Naive thymus-derived CD8-positive, alpha-beta T cell (primary cell): Measurements from ENCODE around the gene FAM50B. TPM values are rescaled to one million over a fixed set of nuclear protein-coding genes. Genes with fewer than 3 reads are reported as not detected.

Source experiments
- ATAC-seq, 2 donors: fragments of 150-1000 bp; cut with Tn5 transposase in 1 of 2; sonication (Bioruptor Pico), chemical (Tn5 transposase) in 1 of 2; 1 replicate in 1 of 2; 2 replicates in 1 of 2; pipeline ENCODE4 v1.10.0; 2021; ENCODE audit warnings: mild to moderate bottlenecking in 2 of 2, moderate library complexity in 2 of 2
- POLR2A ChIA-PET: fragments of 350-600 bp; sonication (Branson Sonifier 250); formaldehyde crosslinking; loops from one replicate; lab custom pipeline; 2021; ENCODE audit warnings: antibody characterized with exemption; lab: Charles Lee
- DNase-seq, 10 donors: peaks; one replicate each; pipeline versions ENCODE4 v3.0.0 to v3.0.0-alpha.2; 2020 to 2022
- H3K27ac Mint-ChIP-seq, 10 donors: one replicate each; pipeline ENCODE4 v1.8.0; 2020 to 2022; ENCODE audit warnings: mild to moderate bottlenecking in 10 of 10, mixed read lengths in 10 of 10, moderate library complexity in 4 of 10, inconsistent platforms in 1 of 10
- H3K27me3 Mint-ChIP-seq, 5 donors: one replicate each; pipeline ENCODE4 v1.8.0; 2021 to 2022; ENCODE audit warnings: mixed read lengths in 5 of 5
- H3K36me3 Mint-ChIP-seq, 3 donors: one replicate each; pipeline ENCODE4 v1.8.0; 2020 to 2022; ENCODE audit warnings: mixed read lengths in 3 of 3, mild to moderate bottlenecking in 2 of 3, inconsistent platforms in 1 of 3
- H3K4me1 Mint-ChIP-seq, 4 donors: one replicate each; pipeline ENCODE4 v1.8.0; 2021 to 2022; ENCODE audit warnings: mixed read lengths in 4 of 4
- H3K4me3 Mint-ChIP-seq, 10 donors: one replicate each; pipeline ENCODE4 v1.8.0; 2020 to 2022; ENCODE audit warnings: mild to moderate bottlenecking in 10 of 10, mixed read lengths in 10 of 10, moderate library complexity in 6 of 10, inconsistent platforms in 1 of 10
- H3K9me3 Mint-ChIP-seq, 9 donors: one replicate each; pipeline ENCODE4 v1.8.0; 2020 to 2022; ENCODE audit warnings: mixed read lengths in 9 of 9, mild to moderate bottlenecking in 3 of 9, inconsistent platforms in 1 of 9, moderate library complexity in 1 of 9
- polyA plus RNA-seq, 3 donors: library from polyadenylated mRNA; unstranded; fragments of 300-500 nt; fragmentation: Illumina TruSeq; gene quantifications; one replicate each; pipeline ENCODE4 v1.2.3, GENCODE V29; 2021
- total RNA-seq, 8 experiments: library from RNA in 2 of 8; stranded (reverse) in 2 of 8; gene quantifications; one replicate each; pipeline ENCODE4 v1.2.3 and lab custom pipeline; 2021 to 2026

FAM50B gene
- total and polyA plus RNA-seq, 5 experiments from 2014 or later, result 2.7 to 12.7 (median 11.5) TPM

DNA sequence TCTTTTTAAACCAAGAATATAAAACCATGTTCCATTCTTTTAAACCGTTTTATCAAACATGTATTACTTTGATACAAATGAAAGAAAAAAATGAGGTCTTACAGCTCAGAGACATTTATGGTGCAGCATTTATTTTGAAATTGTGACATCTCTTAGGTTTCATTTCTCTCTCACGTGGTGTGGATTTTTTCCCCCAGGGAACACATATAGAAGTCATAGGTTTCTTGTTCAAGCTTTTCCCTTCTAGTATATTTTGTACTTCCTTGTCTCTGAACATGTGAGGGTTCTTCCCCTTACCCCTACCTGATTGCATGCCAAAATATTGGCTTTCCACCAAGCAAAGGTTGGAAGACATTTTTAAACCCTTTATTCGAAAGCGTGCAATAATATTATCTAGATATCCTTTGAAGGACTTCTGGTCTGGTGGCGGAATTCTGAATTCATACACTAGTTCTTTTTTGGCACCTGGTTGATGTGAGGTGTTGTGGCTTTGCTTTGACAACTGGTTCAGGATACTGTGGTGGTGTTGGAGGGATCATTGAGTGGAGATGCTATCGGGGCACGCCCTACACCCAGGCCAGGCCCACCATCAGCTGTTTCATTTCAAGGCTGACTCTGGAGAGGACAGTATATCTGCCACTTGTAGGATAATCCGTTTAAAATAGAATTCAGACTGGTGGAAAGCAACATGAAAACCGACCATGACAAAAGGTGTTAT is 5.6 kb upstream of the FAM50B start:
- peaks cover 0 to 2% (median 0%) of the 10 kb centered on the region in 9 donors for H3K9me3 Mint-ChIP-seq
- no peak overlapping the region for H3K4me3 Mint-ChIP-seq
- no peaks in the 10 kb centered on the region for H3K36me3 Mint-ChIP-seq
- DNase-seq (no peak), ATAC-seq (no peak)
- H3K27me3 Mint-ChIP-seq, result peaks cover 0 to 5% (median 2%) of the 10 kb centered on the region in 5 donors
- peaks cover 0 to 10% (median 3%) of the 10 kb centered on the region in 4 donors for H3K4me1 Mint-ChIP-seq
- H3K27ac Mint-ChIP-seq, result no peak overlapping the region
- POLR2A ChIA-PET, result no interaction called here

- Mint-ChIP-seq H3K27ac (no peak overlapping the region), H3K4me3 (no peak overlapping the region), H3K27me3 (no peaks in the 10 kb centered on the region), H3K36me3 (no peaks in the 10 kb centered on the region), H3K9me3 (peaks cover 0 to 5% (median 0%) of the 10 kb centered on the region in 9 donors), H3K4me1 (peaks cover 0 to 13% (median 6%) of the 10 kb centered on the region in 4 donors)
- POLR2A ChIA-PET, result no interaction called here
- ATAC-seq (no peak), DNase-seq (no peak)
Measured at GRCh38 chr6:3844097-3844463, 5.1 kb upstream of the FAM50B start.

- POLR2A ChIA-PET, result interaction anchor here (1.2 kb wide), 1 partner anchor 174 kb away, joined by 3 read pairs; a partner anchor contains a TSS
- Mint-ChIP-seq H3K27ac (peak overlapping the region in 4 of 10 donors; percentile 12 to 76 (median 28)), H3K4me3 (peak overlapping the region in 2 of 10 donors; percentile 15 to 20), H3K27me3 (no peaks in the 10 kb centered on the region), H3K4me1 (peaks cover 0 to 13% (median 6%) of the 10 kb centered on the region in 4 donors), H3K36me3 (no peaks in the 10 kb centered on the region), H3K9me3 (peaks cover 0 to 12% (median 0%) of the 10 kb centered on the region in 9 donors)
- no peak for DNase-seq
- no peak for ATAC-seq
Measured at GRCh38 chr6:3847521-3847920, 1.7 kb upstream of the FAM50B start.

DNA sequence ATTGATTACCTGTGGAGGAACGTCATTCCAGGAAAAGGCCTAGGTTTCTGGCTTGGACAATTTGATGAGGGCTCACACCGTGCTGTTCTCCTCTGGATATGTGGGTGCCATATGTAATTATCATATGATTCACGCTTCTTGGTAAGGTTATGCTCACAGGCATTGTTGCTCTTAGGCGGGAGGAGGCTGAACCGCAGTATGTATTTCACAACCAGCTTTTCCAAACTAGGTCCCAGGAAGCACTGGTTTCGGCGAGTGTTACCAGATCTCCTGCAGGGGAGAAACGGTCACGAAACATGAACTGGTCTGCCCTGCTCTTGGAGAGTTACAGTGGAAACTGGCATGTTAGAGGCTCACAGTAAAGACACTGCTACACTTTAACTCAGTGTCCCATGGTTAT is 793 bp upstream of the FAM50B start:
- Mint-ChIP-seq H3K4me1 (peaks cover 0 to 13% (median 6%) of the 10 kb centered on the region in 4 donors), H3K36me3 (peaks cover 0 to 4% (median 0%) of the 10 kb centered on the region in 3 donors), H3K9me3 (peaks cover 0 to 13% (median 0%) of the 10 kb centered on the region in 9 donors), H3K27me3 (no peaks in the 10 kb centered on the region), H3K4me3 (peak overlapping the region; percentile 70 to 91 (median 81)), H3K27ac (peak overlapping the region in 9 of 10 donors; percentile 40 to 94 (median 87))
- no peak for ATAC-seq
- POLR2A ChIA-PET, result interaction anchor here (0.7 to 2.4 kb wide), 8 partner anchors 8 to 288 kb away, joined by 3 to 16 read pairs (median 5); partner anchors contain the start of gene ECI2
- no peak for DNase-seq

- DNase-seq (peak in 1 of 10 donors; percentile 21), ATAC-seq (peak in 1 of 2 donors; percentile 12)
- Mint-ChIP-seq H3K9me3 (peaks cover 0 to 13% (median 0%) of the 10 kb centered on the region in 9 donors), H3K4me3 (peak overlapping the region; percentile 70 to 91 (median 81)), H3K4me1 (peaks cover 0 to 13% (median 6%) of the 10 kb centered on the region in 4 donors), H3K36me3 (peaks cover 0 to 7% (median 0%) of the 10 kb centered on the region in 3 donors), H3K27ac (peak overlapping the region in 9 of 10 donors; percentile 66 to 89 (median 81)), H3K27me3 (no peaks in the 10 kb centered on the region)
- POLR2A ChIA-PET, result interaction anchor here (1.0 to 2.4 kb wide), 8 partner anchors 9 to 286 kb away, joined by 3 to 16 read pairs (median 4); a partner anchor contains a TSS
Measured at GRCh38 chr6:3849681-3850450, 693 bp downstream of the FAM50B start.

- POLR2A ChIA-PET, result interaction anchor here (2.4 kb wide), 1 partner anchor 168 kb away, joined by 14 read pairs; no protein-coding TSS in a partner anchor
- no peaks in the 10 kb centered on the region for H3K27me3 Mint-ChIP-seq
- no peak for ATAC-seq
- no peak for DNase-seq
- peak overlapping the region in 5 of 10 donors; percentile 15 to 35 (median 24) for H3K27ac Mint-ChIP-seq
- peaks cover 0 to 13% (median 6%) of the 10 kb centered on the region in 4 donors for H3K4me1 Mint-ChIP-seq
- H3K36me3 Mint-ChIP-seq, result peaks cover 0 to 7% (median 0%) of the 10 kb centered on the region in 3 donors
- H3K4me3 Mint-ChIP-seq, result peak overlapping the region in 4 of 10 donors; percentile 14 to 32 (median 26)
- H3K9me3 Mint-ChIP-seq, result peaks cover 0 to 13% (median 0%) of the 10 kb centered on the region in 9 donors
Measured at GRCh38 chr6:3850451-3851203, 1.5 kb downstream of the FAM50B start.

GRCh38 chr6:3851839-3852238 is 2.7 kb downstream of the FAM50B start:
- H3K27me3 Mint-ChIP-seq, result no peaks in the 10 kb centered on the region
- no peak for ATAC-seq
- POLR2A ChIA-PET, result no interaction called here
- H3K4me3 Mint-ChIP-seq, result no peak overlapping the region
- H3K4me1 Mint-ChIP-seq, result peaks cover 0 to 13% (median 6%) of the 10 kb centered on the region in 4 donors
- no peak overlapping the region for H3K27ac Mint-ChIP-seq
- H3K9me3 Mint-ChIP-seq, result peaks cover 0 to 13% (median 0%) of the 10 kb centered on the region in 9 donors
- DNase-seq, result no peak
- peaks cover 0 to 7% (median 0%) of the 10 kb centered on the region in 3 donors for H3K36me3 Mint-ChIP-seq

DNA sequence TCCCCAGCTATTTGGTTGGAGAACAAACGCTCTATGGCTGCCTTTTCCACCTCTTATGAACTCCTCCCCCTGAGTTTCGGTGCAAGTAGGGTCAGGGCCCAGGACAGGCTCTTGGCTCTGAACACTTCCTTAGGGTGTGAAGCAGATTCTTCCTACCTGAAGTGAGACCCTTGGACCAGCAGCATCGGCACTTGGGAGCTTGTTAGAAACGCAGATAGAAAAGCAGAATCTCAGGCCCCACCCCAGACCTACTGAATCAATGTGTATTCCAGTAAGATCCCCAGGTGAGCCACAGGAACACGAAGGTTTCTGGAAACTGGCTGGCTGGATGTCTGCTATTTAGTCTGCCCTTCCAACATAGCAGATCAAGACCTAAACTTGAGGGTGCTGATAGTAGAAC is 3.2 kb downstream of the FAM50B start:
- no peak overlapping the region for H3K27ac Mint-ChIP-seq
- H3K4me1 Mint-ChIP-seq, result peaks cover 0 to 13% (median 6%) of the 10 kb centered on the region in 4 donors
- no peak overlapping the region for H3K4me3 Mint-ChIP-seq
- no peaks in the 10 kb centered on the region for H3K27me3 Mint-ChIP-seq
- H3K36me3 Mint-ChIP-seq, result peaks cover 0 to 7% (median 0%) of the 10 kb centered on the region in 3 donors
- POLR2A ChIA-PET, result no interaction called here
- ATAC-seq (no peak), DNase-seq (no peak)
- peaks cover 0 to 13% (median 0%) of the 10 kb centered on the region in 9 donors for H3K9me3 Mint-ChIP-seq

DNA sequence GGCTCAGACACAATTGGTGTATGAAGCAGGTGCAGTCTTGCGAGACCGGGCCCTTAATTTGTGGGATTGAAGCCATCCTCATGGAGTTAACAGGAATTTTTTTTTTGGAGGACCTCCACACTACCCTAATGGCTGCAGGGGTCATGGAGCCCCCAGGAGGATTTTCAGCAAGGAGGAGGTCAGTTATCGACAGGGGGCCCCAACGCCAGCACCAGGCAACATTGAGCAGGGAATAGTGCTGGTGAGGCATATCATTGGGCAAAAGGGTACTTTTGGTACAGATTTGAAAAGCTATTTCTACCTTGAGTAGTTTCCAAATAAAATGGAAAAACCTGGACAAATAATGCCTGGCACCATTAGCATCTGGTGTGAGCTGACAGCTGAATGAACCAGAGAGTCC is 6.7 kb downstream of the FAM50B start:
- Mint-ChIP-seq H3K4me3 (no peak overlapping the region), H3K27ac (no peak overlapping the region), H3K9me3 (peaks cover 4 to 20% (median 9%) of the 10 kb centered on the region in 9 donors), H3K27me3 (peaks cover 0 to 5% (median 3%) of the 10 kb centered on the region in 5 donors), H3K4me1 (no peaks in the 10 kb centered on the region), H3K36me3 (peaks cover 0 to 8% (median 7%) of the 10 kb centered on the region in 3 donors)
- POLR2A ChIA-PET, result no interaction called here
- DNase-seq (no peak), ATAC-seq (no peak)

DNA sequence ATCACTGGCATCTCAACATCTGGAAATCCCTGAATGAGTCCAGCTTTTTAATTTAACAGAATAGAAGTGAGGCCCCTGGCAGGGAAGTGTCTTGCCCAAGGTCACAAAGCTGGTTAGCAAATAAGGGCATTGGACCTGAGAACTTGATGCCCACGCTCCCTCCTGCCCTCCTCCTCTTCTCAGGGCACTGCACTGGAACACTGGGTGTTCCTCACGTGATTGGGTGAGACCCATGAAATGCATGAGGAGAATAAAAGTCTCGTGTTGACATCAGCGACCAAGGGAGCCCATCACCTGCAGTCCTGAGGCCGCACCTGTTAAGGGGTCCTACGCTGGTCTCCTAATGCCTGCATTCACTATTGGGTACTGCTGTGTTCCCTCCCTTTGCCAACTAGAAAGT is 7.4 kb downstream of the FAM50B start:
- DNase-seq (no peak), ATAC-seq (no peak)
- no peaks in the 10 kb centered on the region for H3K4me1 Mint-ChIP-seq
- H3K4me3 Mint-ChIP-seq, result no peak overlapping the region
- H3K27me3 Mint-ChIP-seq, result peaks cover 0 to 7% (median 4%) of the 10 kb centered on the region in 5 donors
- no peak overlapping the region for H3K27ac Mint-ChIP-seq
- H3K9me3 Mint-ChIP-seq, result peaks cover 8 to 27% (median 12%) of the 10 kb centered on the region in 9 donors
- POLR2A ChIA-PET, result no interaction called here
- H3K36me3 Mint-ChIP-seq, result peaks cover 0 to 15% (median 7%) of the 10 kb centered on the region in 3 donors

DNA sequence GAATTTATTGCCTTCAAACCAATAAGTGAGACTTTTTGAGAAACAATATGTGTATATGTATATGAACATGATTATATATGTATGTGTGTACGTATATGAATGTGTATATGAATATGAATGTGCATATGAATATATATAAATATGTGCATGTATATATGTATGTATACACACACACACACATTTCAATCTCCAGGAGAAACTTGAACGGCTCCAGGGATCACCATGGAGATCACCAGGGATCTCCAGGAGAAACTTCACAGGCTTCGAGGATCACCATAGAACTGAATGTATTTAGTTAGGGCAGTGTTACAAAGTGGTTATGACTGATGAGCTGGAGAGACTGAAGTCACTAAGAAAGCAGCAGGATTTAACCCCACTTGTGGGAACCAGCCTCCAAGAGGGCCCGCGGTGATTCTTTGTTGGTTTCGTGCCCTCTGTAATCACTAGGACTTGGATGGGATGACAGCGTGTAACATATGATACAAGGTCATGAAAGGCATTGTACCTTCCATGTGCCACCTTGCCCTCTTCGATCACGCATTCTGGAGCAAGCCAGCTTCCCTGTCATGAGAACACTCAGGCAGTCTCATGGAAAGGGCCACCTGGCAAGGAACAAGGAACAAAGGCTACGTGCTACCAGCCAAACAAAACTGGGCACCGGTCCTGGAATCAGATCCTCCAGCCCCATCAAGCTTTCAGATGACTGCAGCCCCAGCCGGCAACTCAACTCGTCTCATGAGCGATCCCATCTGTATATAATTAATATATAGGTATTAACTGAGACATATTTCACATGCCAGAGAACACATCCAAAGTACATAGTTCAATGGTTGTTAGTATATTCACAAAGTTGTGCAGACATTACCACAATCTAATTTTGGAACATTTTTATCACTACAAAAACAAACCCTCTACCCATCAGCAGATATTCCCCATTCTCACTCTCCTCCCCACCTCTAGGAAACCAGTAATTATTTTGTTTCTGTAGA is 8.6 kb downstream of the FAM50B start:
- no peak overlapping the region for H3K4me3 Mint-ChIP-seq
- H3K4me1 Mint-ChIP-seq, result no peaks in the 10 kb centered on the region
- ATAC-seq (no peak), DNase-seq (no peak)
- POLR2A ChIA-PET, result no interaction called here
- H3K27ac Mint-ChIP-seq, result no peak overlapping the region
- H3K36me3 Mint-ChIP-seq, result peaks cover 0 to 16% (median 7%) of the 10 kb centered on the region in 3 donors
- peaks cover 2 to 17% (median 5%) of the 10 kb centered on the region in 5 donors for H3K27me3 Mint-ChIP-seq
- peaks cover 8 to 28% (median 12%) of the 10 kb centered on the region in 9 donors for H3K9me3 Mint-ChIP-seq
